H9 (cell line): ENCODE measurements around the gene OCIAD2. TPM values are rescaled to one million over a fixed set of nuclear protein-coding genes. Genes with fewer than 3 reads are reported as not detected.
A peak's percentile ranks its signal among the peaks of the same experiment; 100 is the strongest.

Experiments
- DNase-seq: peaks from one replicate; pipeline ENCODE4 v3.0.0-alpha.2; 2017
- H2AFZ ChIP-seq: one replicate; pipeline ENCODE4 v1.6.1; 2013; ENCODE audit warnings: mild to moderate bottlenecking, low read length, control low read depth, moderate library complexity
- H2AK5ac ChIP-seq: 2 replicates; pipeline ENCODE4 v1.6.1; 2013; ENCODE audit warnings: low read length, control low read depth, mixed read lengths; ENCODE audit not compliant: insufficient read length
- H2BK120ac ChIP-seq: one replicate; pipeline ENCODE4 v1.6.1; 2013; ENCODE audit warnings: low read depth, mild to moderate bottlenecking, low read length, control low read depth, inconsistent platforms; ENCODE audit not compliant: poor library complexity, severe bottlenecking
- H2BK12ac ChIP-seq: 2 replicates; pipeline ENCODE4 v1.6.1; 2013; ENCODE audit warnings: low read length, control low read depth, mixed read lengths, low read depth; ENCODE audit not compliant: insufficient read length
- H2BK15ac ChIP-seq: 2 replicates; pipeline ENCODE4 v1.6.1; 2013; ENCODE audit warnings: low read depth, low read length, control low read depth
- H2BK20ac ChIP-seq: one replicate; pipeline ENCODE4 v1.6.1; 2013; ENCODE audit warnings: low read depth, mild to moderate bottlenecking, low read length, control low read depth, inconsistent platforms; ENCODE audit not compliant: poor library complexity, severe bottlenecking
- H2BK5ac ChIP-seq: 2 replicates; pipeline ENCODE4 v1.6.1; 2013; ENCODE audit warnings: low read length, control low read depth, mixed read lengths; ENCODE audit not compliant: insufficient read length
- H3K14ac ChIP-seq: 2 replicates; pipeline ENCODE4 v1.6.1; 2013; ENCODE audit warnings: low read length, control low read depth; ENCODE audit not compliant: insufficient read depth
- H3K18ac ChIP-seq: 2 replicates; pipeline ENCODE4 v1.6.1; 2013; ENCODE audit warnings: low read depth, mild to moderate bottlenecking, mixed read lengths, low read length, control low read depth; ENCODE audit not compliant: insufficient read length
- H3K23ac ChIP-seq: 2 replicates; pipeline ENCODE4 v1.6.1; 2013; ENCODE audit warnings: low read length, control low read depth, mixed read lengths, low read depth; ENCODE audit not compliant: insufficient read length
- H3K23me2 ChIP-seq: 2 replicates; pipeline ENCODE4 v1.6.1; 2013; ENCODE audit warnings: low read depth, mild to moderate bottlenecking, mixed read lengths, low read length, control low read depth; ENCODE audit not compliant: insufficient read length, poor library complexity, severe bottlenecking
- H3K27ac ChIP-seq: 2 replicates; pipeline ENCODE4 v1.5.1; 2013; ENCODE audit warnings: low read length, control low read depth, mixed read lengths, low read depth; ENCODE audit not compliant: insufficient read length
- H3K27me3 ChIP-seq: 2 replicates; pipeline ENCODE4 v1.6.1; 2013; ENCODE audit warnings: low read length, control low read depth, inconsistent platforms; ENCODE audit not compliant: insufficient read depth
- H3K4ac ChIP-seq: 2 replicates; pipeline ENCODE4 v1.6.1; 2013; ENCODE audit warnings: low read depth, mild to moderate bottlenecking, control low read depth, inconsistent platforms, low read length, moderate library complexity
- H3K4me1 ChIP-seq: 2 replicates; pipeline ENCODE4 v1.6.1; 2013; ENCODE audit warnings: low read length, control low read depth, inconsistent platforms; ENCODE audit not compliant: insufficient read depth
- H3K4me2 ChIP-seq: 2 replicates; pipeline ENCODE4 v1.6.1; 2013; ENCODE audit warnings: low read length, control low read depth, mixed read lengths; ENCODE audit not compliant: insufficient read length, insufficient read depth
- H3K56ac ChIP-seq: 2 replicates; pipeline ENCODE4 v1.6.1; 2013; ENCODE audit warnings: low read depth, mild to moderate bottlenecking, mixed read lengths, low read length, control low read depth; ENCODE audit not compliant: insufficient read length
- H3K79me1 ChIP-seq: 2 replicates; pipeline ENCODE4 v1.6.1; 2013; ENCODE audit warnings: low read depth, mild to moderate bottlenecking, moderate library complexity, low read length, control low read depth, inconsistent platforms; ENCODE audit not compliant: insufficient read depth, poor library complexity, severe bottlenecking
- H3K79me2 ChIP-seq: 2 replicates; pipeline ENCODE4 v1.6.1; 2013; ENCODE audit warnings: low read length, control low read depth, inconsistent platforms; ENCODE audit not compliant: insufficient read depth
- H3K9ac ChIP-seq: 2 replicates; pipeline ENCODE4 v1.6.1; 2013; ENCODE audit warnings: low read length, control low read depth, mixed read lengths; ENCODE audit not compliant: insufficient read length; ENCODE audit errors: extremely low read depth
- H3K9me3 ChIP-seq: one replicate; pipeline ENCODE4 v1.6.1; 2013; ENCODE audit warnings: low read depth, low read length, inconsistent platforms; ENCODE audit not compliant: control insufficient read depth
- H3T11ph ChIP-seq: one replicate; pipeline ENCODE4 v1.6.1; 2013; ENCODE audit warnings: mild to moderate bottlenecking, low read length, control low read depth, inconsistent platforms
- H4K20me1 ChIP-seq: one replicate; pipeline ENCODE4 v1.6.1; 2013; ENCODE audit not compliant: control insufficient read depth, insufficient read length, insufficient read depth
- H4K5ac ChIP-seq: 2 replicates; pipeline ENCODE4 v1.6.1; 2013; ENCODE audit warnings: low read depth, mild to moderate bottlenecking, mixed read lengths, low read length, control low read depth; ENCODE audit not compliant: insufficient read length
- H4K8ac ChIP-seq: replicated peaks from 2 replicates; pipeline ENCODE4 v1.6.1; 2013; ENCODE audit warnings: low read length, control low read depth, mixed read lengths, low read depth; ENCODE audit not compliant: insufficient read length
- H4K91ac ChIP-seq: 2 replicates; pipeline ENCODE4 v1.6.1; 2013; ENCODE audit warnings: low read depth, mild to moderate bottlenecking, moderate library complexity, mixed read lengths, low read length, control low read depth; ENCODE audit not compliant: insufficient read length
- H3K27ac Mint-ChIP-seq, 3 experiments: 2 replicates in 2 of 3; 3 replicates in 1 of 3; pipeline ENCODE4 v1.8.0; 2020 to 2021; ENCODE audit warnings: mixed read lengths in 3 of 3, mild to moderate bottlenecking in 1 of 3, moderate library complexity in 1 of 3
- H3K27me3 Mint-ChIP-seq: 2 replicates; pipeline ENCODE4 v1.8.0; 2021; ENCODE audit warnings: low read depth, mild to moderate bottlenecking, moderate library complexity, mixed read lengths
- H3K36me3 Mint-ChIP-seq, 3 experiments: 2 replicates in 2 of 3; 3 replicates in 1 of 3; pipeline ENCODE4 v1.8.0; 2020 to 2021; ENCODE audit warnings: low read depth in 3 of 3, mixed read lengths in 3 of 3; ENCODE audit not compliant: insufficient read depth in 1 of 3
- H3K4me1 Mint-ChIP-seq, 2 experiments: 2 replicates each; pipeline ENCODE4 v1.8.0; 2020; ENCODE audit warnings: mixed read lengths in 2 of 2
- H3K4me3 Mint-ChIP-seq, 2 experiments: 2 replicates in 1 of 2; 3 replicates in 1 of 2; pipeline ENCODE4 v1.8.0; 2020 to 2021; ENCODE audit warnings: mild to moderate bottlenecking in 2 of 2, mixed read lengths in 2 of 2, moderate library complexity in 1 of 2
- H3K9me3 Mint-ChIP-seq, 2 experiments: 2 replicates in 1 of 2; 3 replicates in 1 of 2; pipeline ENCODE4 v1.8.0; 2020; ENCODE audit warnings: mild to moderate bottlenecking in 2 of 2, mixed read lengths in 2 of 2, moderate library complexity in 1 of 2
- CTCF ChIP-seq: fragments of 200-600 bp; sonication (generic); conservative IDR thresholded peaks from 3 replicates; pipeline ENCODE4 v1.8.0; 2021; ENCODE audit warnings: antibody characterized with exemption, mild to moderate bottlenecking
- WGBS: extraction: QIAGEN DNeasy Blood & Tissue Kit; methylation state at CpG from one replicate; pipeline ENCODE4 v1.1.7; 2013; ENCODE audit warnings: missing lambda C conversion rate, low lambda C conversion rate, mixed read lengths; ENCODE audit not compliant: insufficient read length; ENCODE audit errors: extremely low coverage; 5-methylcytosine and 5-hydroxymethylcytosine counted together
- total RNA-seq: library from RNA; stranded (reverse); gene quantifications from 2 replicates; pipeline ENCODE4 v1.2.1, GENCODE V29; 2021

The OCIAD2 gene
- total RNA-seq, 1 experiment from 2014 or later: 108 TPM

- Histone ChIP-seq H3K79me1 (no peaks in the 10 kb centered on the region), H4K8ac (no peak overlapping the region), H3K4me1 (no peaks in the 10 kb centered on the region), H2AK5ac (no peak overlapping the region), H3K9me3 (no peaks in the 10 kb centered on the region), H3T11ph (no peak overlapping the region), H3K27me3 (no peaks in the 10 kb centered on the region), H4K5ac (no peak overlapping the region), H3K23ac (no peak overlapping the region), H3K4me2 (no peak overlapping the region), H3K27ac (no peak overlapping the region), H2BK120ac (no peak overlapping the region), H3K18ac (no peak overlapping the region), H2BK20ac (no peak overlapping the region), H3K4ac (no peak overlapping the region), H3K56ac (no peak overlapping the region), H2BK5ac (no peak overlapping the region), H3K9ac (no peak overlapping the region), H3K23me2 (no peaks in the 10 kb centered on the region), H4K20me1 (no peaks in the 10 kb centered on the region), H3K79me2 (no peaks in the 10 kb centered on the region), H4K91ac (no peak overlapping the region), H2BK15ac (no peak overlapping the region), H2AFZ (no peak overlapping the region), H2BK12ac (no peak overlapping the region), H3K14ac (no peak overlapping the region)
- Mint-ChIP-seq H3K4me1 (no peaks in the 10 kb centered on the region), H3K27me3 (no peaks in the 10 kb centered on the region), H3K27ac (no peak overlapping the region), H3K36me3 (no peaks in the 10 kb centered on the region), H3K4me3 (no peak overlapping the region), H3K9me3 (peaks cover 0 to 4% of the 10 kb centered on the region in 2 experiments; a peak in 1 of 5 replicates)
- DNase-seq: peak; percentile 49
- TF ChIP-seq CTCF: peak; percentile 30; the same call in 2 of the 3 replicates
- no CpG with 5 or more reads among the region's 4 CpGs for WGBS
These were observed 24.1 kb upstream of the OCIAD2 start for GRCh38 chr4:48930654-48931053.
